CD14-positive monocyte (primary cell): ENCODE measurements around the gene DAZAP1. TPM values are rescaled to one million over a fixed set of nuclear protein-coding genes. Genes with fewer than 3 reads are reported as not detected.
A peak's percentile ranks its signal among the peaks of the same experiment; 100 is the strongest.

Experiments used
- DNase-seq, 3 donors: peaks; one replicate each; pipeline ENCODE4 v3.0.0-alpha.2; 2011 to 2022
- H2AFZ ChIP-seq: 2 replicates; pipeline ENCODE4 v1.6.0; 2012; ENCODE audit warnings: mild to moderate bottlenecking, low read depth, low read length, inconsistent platforms; ENCODE audit not compliant: insufficient read depth, poor library complexity, severe bottlenecking
- H3K27ac ChIP-seq, 2 donors: 1 replicate in 1 of 2; 2 replicates in 1 of 2; pipeline ENCODE4 v1.5.1; 2012 to 2013; ENCODE audit warnings: low read length in 2 of 2, control low read depth in 1 of 2, inconsistent platforms in 1 of 2, low read depth in 1 of 2, mild to moderate bottlenecking in 1 of 2
- H3K27me3 ChIP-seq, 2 donors: one replicate each; pipeline versions ENCODE4 v1.6.0 to v1.6.1; 2011 to 2013; ENCODE audit warnings: low read length in 2 of 2; ENCODE audit not compliant: control insufficient read depth in 2 of 2, insufficient read depth in 2 of 2
- H3K36me3 ChIP-seq, 2 donors: replicated peaks in 1 of 2; 1 replicate in 1 of 2; 2 replicates in 1 of 2; pipeline versions ENCODE4 v1.5.1 to v1.6.1; 2012 to 2013; ENCODE audit warnings: low read length in 2 of 2, control low read depth in 1 of 2, inconsistent platforms in 1 of 2, mild to moderate bottlenecking in 1 of 2; ENCODE audit not compliant: insufficient read depth in 2 of 2, control insufficient read depth in 1 of 2
- H3K4me1 ChIP-seq, 2 donors: 1 replicate in 1 of 2; 2 replicates in 1 of 2; pipeline versions ENCODE4 v1.5.1 to v1.6.1; 2012 to 2013; ENCODE audit warnings: low read length in 2 of 2, control low read depth in 1 of 2, inconsistent platforms in 1 of 2, mild to moderate bottlenecking in 1 of 2, moderate library complexity in 1 of 2; ENCODE audit not compliant: insufficient read depth in 2 of 2, control insufficient read depth in 1 of 2
- H3K4me2 ChIP-seq: replicated peaks from 2 replicates; pipeline ENCODE3; 2012; ENCODE audit warnings: low read length, moderate library complexity, mild to moderate bottlenecking; ENCODE audit not compliant: poor library complexity, severe bottlenecking; ENCODE audit errors: extremely low read depth
- H3K4me3 ChIP-seq, 3 experiments: fragments of 200-600 bp in 1 of 3; sonication (generic) in 1 of 3; replicated peaks in 1 of 3; 1 replicate in 2 of 3; 2 replicates in 1 of 3; pipeline ENCODE4 v1.5.1; 2011 to 2013; ENCODE audit warnings: low read length in 3 of 3, mild to moderate bottlenecking in 3 of 3, control low read depth in 2 of 3, low read depth in 2 of 3, inconsistent platforms in 1 of 3, moderate library complexity in 1 of 3
- H3K79me2 ChIP-seq: 2 replicates; pipeline ENCODE4 v1.6.0; 2012; ENCODE audit warnings: mild to moderate bottlenecking, control low read depth, inconsistent platforms, low read length, moderate library complexity; ENCODE audit not compliant: insufficient read depth
- H3K9ac ChIP-seq: 2 replicates; pipeline ENCODE4 v1.6.0; 2017; ENCODE audit warnings: low read length, mild to moderate bottlenecking; ENCODE audit not compliant: insufficient read depth, poor library complexity, severe bottlenecking
- H3K9me3 ChIP-seq, 2 donors: replicated peaks in 1 of 2; 1 replicate in 1 of 2; 2 replicates in 1 of 2; pipeline versions ENCODE4 v1.5.1 to v1.6.1; 2012 to 2013; ENCODE audit warnings: low read length in 2 of 2, control low read depth in 1 of 2; ENCODE audit not compliant: control insufficient read depth in 1 of 2, insufficient read depth in 1 of 2
- H4K20me1 ChIP-seq: 2 replicates; pipeline ENCODE4 v1.6.0; 2012; ENCODE audit warnings: mild to moderate bottlenecking, low read length, control low read depth, moderate library complexity; ENCODE audit not compliant: insufficient read depth
- H3K27ac Mint-ChIP-seq, 7 donors: one replicate each; pipeline ENCODE4 v1.8.0; 2020; ENCODE audit warnings: mild to moderate bottlenecking in 7 of 7, mixed read lengths in 7 of 7, moderate library complexity in 6 of 7, inconsistent platforms in 2 of 7
- H3K27me3 Mint-ChIP-seq, 3 donors: one replicate each; pipeline ENCODE4 v1.8.0; 2021 to 2022; ENCODE audit warnings: low read depth in 3 of 3, mild to moderate bottlenecking in 3 of 3, mixed read lengths in 3 of 3, moderate library complexity in 3 of 3, inconsistent platforms in 1 of 3
- H3K36me3 Mint-ChIP-seq, 2 donors: one replicate each; pipeline ENCODE4 v1.8.0; 2020; ENCODE audit warnings: mixed read lengths in 2 of 2, inconsistent platforms in 1 of 2, mild to moderate bottlenecking in 1 of 2
- H3K4me1 Mint-ChIP-seq: one replicate; pipeline ENCODE4 v1.8.0; 2020; ENCODE audit warnings: mild to moderate bottlenecking, mixed read lengths
- H3K4me3 Mint-ChIP-seq, 2 donors: one replicate each; pipeline ENCODE4 v1.8.0; 2020; ENCODE audit warnings: mild to moderate bottlenecking in 2 of 2, mixed read lengths in 2 of 2, moderate library complexity in 1 of 2
- H3K9me3 Mint-ChIP-seq, 7 donors: one replicate each; pipeline ENCODE4 v1.8.0; 2020 to 2022; ENCODE audit warnings: mixed read lengths in 7 of 7, mild to moderate bottlenecking in 6 of 7, moderate library complexity in 6 of 7, inconsistent platforms in 2 of 7
- WGBS: methylation state at CpG from one replicate; pipeline ENCODE4 v1.1.5; 2013; ENCODE audit warnings: missing lambda C conversion rate; ENCODE audit not compliant: insufficient coverage; 5-methylcytosine and 5-hydroxymethylcytosine counted together
- intact Hi-C, 2 donors: fragments of 100-400 bp; cut with micrococcal nuclease; formaldehyde crosslinking; loops; one replicate each; pipeline versions ENCODE4 v1.15.0 to v1.15.1; 2023
- polyA plus RNA-seq, 3 donors: library from polyadenylated mRNA; depleted of rRNA in 1 of 3; unstranded in 2 of 3; stranded (reverse) in 1 of 3; fragments of 300-500 nt in 2 of 3; fragments of >200 nt in 1 of 3; fragmentation: Illumina TruSeq in 2 of 3; gene quantifications; 1 replicate in 2 of 3; 2 replicates in 1 of 3; pipeline ENCODE4 v1.2.3, GENCODE V29; 2012 to 2021
- TF ChIP-seq, protein P1 (sequence below): fragments of 200-600 bp; IDR thresholded peaks from one replicate; pipeline ENCODE4 v1.8.0; 2022; ENCODE audit warnings: antibody characterized with exemption, mild to moderate bottlenecking

Gene DAZAP1
- polyA plus RNA-seq, 3 donors, result 3.3 to 57.1 (median 4.2) TPM

DNA sequence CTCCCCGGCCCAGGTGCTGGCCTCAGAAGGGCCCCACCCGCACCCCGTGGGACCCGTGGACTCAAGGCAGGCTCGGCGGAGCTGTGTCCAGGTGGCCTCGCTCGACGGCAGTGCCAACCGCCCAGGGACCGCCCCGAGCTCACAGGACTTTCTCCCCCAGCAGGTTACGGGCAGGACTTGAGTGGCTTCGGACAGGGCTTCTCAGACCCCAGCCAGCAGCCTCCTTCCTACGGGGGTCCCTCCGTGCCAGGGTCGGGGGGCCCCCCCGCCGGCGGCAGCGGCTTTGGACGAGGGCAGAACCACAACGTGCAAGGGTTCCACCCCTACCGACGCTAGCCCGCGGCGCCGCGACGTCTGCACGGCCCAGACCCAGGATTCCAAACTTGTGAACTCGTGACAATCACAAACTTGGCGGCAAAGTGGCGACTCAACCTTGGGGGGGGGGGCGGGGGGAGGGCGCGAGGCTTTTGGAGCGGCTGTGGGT, 27.2 kb downstream of the DAZAP1 start:
- no peak overlapping the region for H3K9ac ChIP-seq
- 93% methylated on average over 32 of the region's 39 CpGs for WGBS
- H4K20me1 ChIP-seq, result peaks cover 60% of the 10 kb centered on the region
- peaks cover 0 to 4% (median 1%) of the 10 kb centered on the region in 3 donors for H3K27me3 Mint-ChIP-seq
- no peak overlapping the region for H3K4me2 ChIP-seq
- no peak overlapping the region for H3K4me3 ChIP-seq
- no peaks in the 10 kb centered on the region for H3K9me3 ChIP-seq
- peaks cover 0 to 2% (median 0%) of the 10 kb centered on the region in 7 donors for H3K9me3 Mint-ChIP-seq
- H3K36me3 ChIP-seq, result peaks cover 42 to 59% of the 10 kb centered on the region in 2 donors
- no peak overlapping the region for H2AFZ ChIP-seq
- TF ChIP-seq, protein P1, sequence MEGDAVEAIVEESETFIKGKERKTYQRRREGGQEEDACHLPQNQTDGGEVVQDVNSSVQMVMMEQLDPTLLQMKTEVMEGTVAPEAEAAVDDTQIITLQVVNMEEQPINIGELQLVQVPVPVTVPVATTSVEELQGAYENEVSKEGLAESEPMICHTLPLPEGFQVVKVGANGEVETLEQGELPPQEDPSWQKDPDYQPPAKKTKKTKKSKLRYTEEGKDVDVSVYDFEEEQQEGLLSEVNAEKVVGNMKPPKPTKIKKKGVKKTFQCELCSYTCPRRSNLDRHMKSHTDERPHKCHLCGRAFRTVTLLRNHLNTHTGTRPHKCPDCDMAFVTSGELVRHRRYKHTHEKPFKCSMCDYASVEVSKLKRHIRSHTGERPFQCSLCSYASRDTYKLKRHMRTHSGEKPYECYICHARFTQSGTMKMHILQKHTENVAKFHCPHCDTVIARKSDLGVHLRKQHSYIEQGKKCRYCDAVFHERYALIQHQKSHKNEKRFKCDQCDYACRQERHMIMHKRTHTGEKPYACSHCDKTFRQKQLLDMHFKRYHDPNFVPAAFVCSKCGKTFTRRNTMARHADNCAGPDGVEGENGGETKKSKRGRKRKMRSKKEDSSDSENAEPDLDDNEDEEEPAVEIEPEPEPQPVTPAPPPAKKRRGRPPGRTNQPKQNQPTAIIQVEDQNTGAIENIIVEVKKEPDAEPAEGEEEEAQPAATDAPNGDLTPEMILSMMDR, result no peak
- H3K27ac Mint-ChIP-seq, result no peak overlapping the region
- H3K4me1 Mint-ChIP-seq, result peaks cover 18% of the 10 kb centered on the region
- no peak for DNase-seq
- intact Hi-C loops, result no loop called here
- peaks cover 20% of the 10 kb centered on the region for H3K79me2 ChIP-seq
- H3K4me3 Mint-ChIP-seq, result no peak overlapping the region
- no peak overlapping the region for H3K27ac ChIP-seq
- H3K27me3 ChIP-seq, result no peaks in the 10 kb centered on the region
- peaks cover 11 to 17% of the 10 kb centered on the region in 2 donors for H3K4me1 ChIP-seq
- H3K36me3 Mint-ChIP-seq, result peaks cover 26 to 53% of the 10 kb centered on the region in 2 donors

DNA sequence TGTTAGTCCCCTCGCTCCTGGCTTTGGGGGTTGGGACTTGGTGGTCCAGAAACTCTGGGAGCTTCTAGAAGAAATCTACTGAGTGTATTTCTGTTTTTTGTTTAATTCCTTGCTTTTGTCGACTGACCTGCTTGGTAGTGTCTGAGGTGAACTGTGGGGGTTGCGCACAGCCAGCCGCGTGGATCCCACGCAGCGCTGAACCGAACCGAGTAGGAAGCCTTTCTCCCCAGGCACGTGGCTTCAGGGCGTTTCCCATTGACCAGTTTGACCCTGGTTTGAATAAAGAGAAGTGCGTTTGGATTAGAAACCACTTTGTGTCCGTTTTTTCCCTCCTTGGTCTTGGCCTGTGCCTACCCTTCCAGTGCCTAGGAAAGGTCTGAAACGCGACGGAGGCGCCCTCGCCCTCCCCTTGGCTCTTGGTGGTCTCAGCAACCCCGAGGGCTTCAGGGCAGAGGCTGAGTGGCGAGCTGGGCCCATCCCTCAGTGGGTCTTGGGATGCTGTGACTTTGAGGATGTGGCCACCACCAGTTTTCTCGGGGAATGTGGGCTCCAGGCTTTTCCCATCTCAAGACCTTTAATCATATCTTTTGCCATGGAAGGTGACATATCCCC, 28.1 kb downstream of the DAZAP1 start:
- H3K4me3 ChIP-seq, result no peak overlapping the region
- H3K36me3 ChIP-seq, result peaks cover 44 to 59% of the 10 kb centered on the region in 2 donors
- H4K20me1 ChIP-seq, result peaks cover 64% of the 10 kb centered on the region
- no peak overlapping the region for H2AFZ ChIP-seq
- H3K27me3 ChIP-seq, result no peaks in the 10 kb centered on the region
- peaks cover 0 to 4% (median 1%) of the 10 kb centered on the region in 3 donors for H3K27me3 Mint-ChIP-seq
- no peak overlapping the region for H3K27ac ChIP-seq
- intact Hi-C loops, result no loop called here
- H3K9me3 Mint-ChIP-seq, result peaks cover 0 to 2% (median 0%) of the 10 kb centered on the region in 7 donors
- H3K79me2 ChIP-seq, result peaks cover 28% of the 10 kb centered on the region
- H3K27ac Mint-ChIP-seq, result peak overlapping the region in 3 of 7 donors; percentile 18 to 90 (median 80)
- H3K36me3 Mint-ChIP-seq, result peaks cover 30 to 55% of the 10 kb centered on the region in 2 donors
- TF ChIP-seq, protein P1, result no peak
- H3K9ac ChIP-seq, result no peak overlapping the region
- DNase-seq, result no peak
- 87% methylated on average over 7 of the region's 21 CpGs for WGBS
- peaks cover 23% of the 10 kb centered on the region for H3K4me1 Mint-ChIP-seq
- H3K4me1 ChIP-seq, result peaks cover 13 to 22% of the 10 kb centered on the region in 2 donors
- no peak overlapping the region for H3K4me2 ChIP-seq
- no peak overlapping the region for H3K4me3 Mint-ChIP-seq
- H3K9me3 ChIP-seq, result no peaks in the 10 kb centered on the region
